Keratinocyte (primary cell): ENCODE results near the gene AKAP10. TPM values are rescaled to one million over a fixed set of nuclear protein-coding genes. Genes with fewer than 3 reads are reported as not detected.
"Not testable (repeated sequence)": the region's sequence is repeated elsewhere in the genome, so short reads cannot be mapped to it uniquely, and the experiment has no call there.

Experiments
- DNase-seq: peaks from one replicate; pipeline ENCODE4 v3.0.0-alpha.2; 2011; ENCODE audit warnings: low read depth, missing footprints, low spot score
- FAIRE-seq: peaks from 2 replicates; lab custom pipeline; 2011; peaks lifted over from hg19 to GRCh38; lab: Jason Lieb, UNC
- H2AFZ ChIP-seq: 2 replicates; pipeline ENCODE4 v1.6.0; 2012; ENCODE audit warnings: low read length, control low read depth, inconsistent platforms; ENCODE audit not compliant: control insufficient read depth
- H3K27ac ChIP-seq: 2 replicates; pipeline ENCODE4 v1.5.1; 2011; ENCODE audit warnings: low read length; ENCODE audit not compliant: control insufficient read depth, insufficient read depth
- H3K27me3 ChIP-seq: 3 replicates; pipeline ENCODE4 v1.6.0; 2011; ENCODE audit warnings: low read length; ENCODE audit not compliant: control insufficient read depth, insufficient read depth; ENCODE audit errors: extremely low read depth
- H3K36me3 ChIP-seq, 2 experiments: 2 replicates in 1 of 2; 3 replicates in 1 of 2; pipeline ENCODE4 v1.5.1; 2011; ENCODE audit warnings: low read length in 2 of 2, mild to moderate bottlenecking in 1 of 2; ENCODE audit not compliant: control insufficient read depth in 2 of 2, insufficient read depth in 2 of 2; ENCODE audit errors: extremely low read depth in 1 of 2
- H3K4me1 ChIP-seq: 3 replicates; pipeline ENCODE4 v1.5.1; 2011; ENCODE audit warnings: low read length; ENCODE audit not compliant: control insufficient read depth, insufficient read depth; ENCODE audit errors: extremely low read depth
- H3K4me2 ChIP-seq: 3 replicates; pipeline ENCODE4 v1.6.0; 2011; ENCODE audit warnings: low read depth, low read length; ENCODE audit not compliant: control insufficient read depth, insufficient read depth; ENCODE audit errors: extremely low read depth
- H3K4me3 ChIP-seq, 3 experiments: fragments of 200-600 bp in 1 of 3; sonication (generic) in 1 of 3; 2 replicates in 2 of 3; 3 replicates in 1 of 3; pipeline ENCODE4 v1.5.1; 2011 to 2016; ENCODE audit warnings: low read length in 3 of 3, mild to moderate bottlenecking in 3 of 3, control low read depth in 2 of 3, inconsistent platforms in 1 of 3, low read depth in 1 of 3, mixed read lengths in 1 of 3, mixed run types in 1 of 3, moderate library complexity in 1 of 3; ENCODE audit not compliant: control insufficient read depth in 2 of 3, insufficient read depth in 2 of 3; ENCODE audit errors: extremely low read depth in 1 of 3
- H3K79me2 ChIP-seq: 2 replicates; pipeline ENCODE4 v1.6.0; 2012; ENCODE audit warnings: low read length; ENCODE audit not compliant: control insufficient read depth, insufficient read depth
- H3K9ac ChIP-seq: 3 replicates; pipeline ENCODE4 v1.6.0; 2011; ENCODE audit warnings: low read length; ENCODE audit not compliant: control insufficient read depth, insufficient read depth; ENCODE audit errors: extremely low read depth
- H3K9me1 ChIP-seq: 3 replicates; pipeline ENCODE4 v1.6.0; 2011; ENCODE audit warnings: low read length; ENCODE audit not compliant: control insufficient read depth, insufficient read depth; ENCODE audit errors: extremely low read depth
- H3K9me3 ChIP-seq: 2 replicates; pipeline ENCODE4 v1.5.1; 2012; ENCODE audit warnings: low read depth, low read length; ENCODE audit not compliant: control insufficient read depth
- H4K20me1 ChIP-seq: 3 replicates; pipeline ENCODE4 v1.6.0; 2011; ENCODE audit warnings: low read length; ENCODE audit not compliant: control insufficient read depth, insufficient read depth; ENCODE audit errors: extremely low read depth
- CTCF ChIP-seq, 3 experiments: IDR thresholded peaks in 1 of 3; conservative IDR thresholded peaks in 1 of 3; optimal IDR thresholded peaks in 1 of 3; 2 replicates in 2 of 3; 3 replicates in 1 of 3; pipeline versions ENCODE3 to v1.5.1; 2011; ENCODE audit warnings: low read length in 3 of 3, mild to moderate bottlenecking in 3 of 3, moderate library complexity in 2 of 3, control low read depth in 1 of 3, inconsistent platforms in 1 of 3; ENCODE audit not compliant: insufficient read depth in 2 of 3; ENCODE audit errors: extremely low read depth in 1 of 3
- EZH2 ChIP-seq: IDR thresholded peaks from one replicate; pipeline ENCODE4 v1.6.1; 2012; ENCODE audit warnings: inconsistent platforms, mild to moderate bottlenecking, low read length, moderate library complexity
- dilution Hi-C: fragments of 300-500 bp; cut with MboI; formaldehyde crosslinking; loops from one replicate; pipeline ENCODE4 v1.7.0; 2020; ENCODE audit warnings: low sequenced_read_pairs; ENCODE audit not compliant: extremely low pct_ligation_motif_present
- polyA plus RNA-seq, 5 experiments: library from polyadenylated mRNA; depleted of rRNA in 3 of 5; stranded (reverse) in 3 of 5; stranded (forward) in 1 of 5; unstranded in 1 of 5; fragments of >200 nt; gene quantifications; 1 replicate in 1 of 5; 2 replicates in 3 of 5; 3 replicates in 1 of 5; pipeline versions ENCODE4 v1.2.1 to v1.2.3, GENCODE V29; 2011 to 2012; ENCODE audit warnings: missing spikeins in 2 of 5, low read depth in 1 of 5, low replicate concordance in 1 of 5

Gene AKAP10
- polyA plus RNA-seq, 1 donor (not counting 4 experiments of a cell fraction or from before 2014, with no cell fraction given), result 30.8 TPM

DNA sequence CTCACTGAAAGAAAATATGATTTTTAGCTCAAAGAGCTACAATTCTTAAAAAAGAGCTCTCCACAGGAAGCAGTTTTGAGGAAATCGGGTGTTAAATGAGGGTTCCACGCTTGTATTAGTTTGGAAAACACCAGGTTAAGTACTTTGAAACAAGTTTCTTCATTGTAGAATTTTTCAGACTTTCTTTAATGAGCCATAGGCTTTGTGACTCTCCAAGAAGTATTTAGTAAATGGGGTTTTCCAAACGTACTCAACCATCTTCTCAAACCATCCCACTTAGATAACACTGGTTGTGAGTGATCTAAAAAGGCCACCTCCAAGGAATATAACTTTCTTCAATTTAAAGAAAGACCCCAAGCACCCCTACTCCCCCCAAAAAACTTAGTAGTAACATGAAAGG lies 112.6 kb downstream of the AKAP10 start:
- Histone ChIP-seq H3K4me2 (no peak overlapping the region), H3K36me3 (peaks cover 0 to 2% of the 10 kb centered on the region in 2 experiments), H3K27me3 (no peaks in the 10 kb centered on the region), H3K27ac (no peak overlapping the region), H3K79me2 (no peaks in the 10 kb centered on the region), H4K20me1 (no peaks in the 10 kb centered on the region), H3K9ac (no peak overlapping the region), H3K9me1 (no peaks in the 10 kb centered on the region), H3K9me3 (no peaks in the 10 kb centered on the region), H3K4me1 (peaks cover 4% of the 10 kb centered on the region), H2AFZ (no peak overlapping the region), H3K4me3 (no peak overlapping the region)
- dilution Hi-C loops, result no loop called here
- FAIRE-seq (no peak), DNase-seq (no peak)
- TF ChIP-seq EZH2 (no peak), CTCF (optimal IDR thresholded peaks at IDR 0.05 in 1 of 3, IDR thresholded peaks at IDR 0.05 in 1 of 3, conservative IDR thresholded peaks at IDR 0.05 in 1 of 3; ENCODE audit: extremely low read depth in 1 of 3, insufficient read depth in 2 of 3, low read length in 3 of 3) (no peak)

GRCh38 chr17:19860647-19861177 lies 116.9 kb downstream of the AKAP10 start:
- dilution Hi-C loops, H3K4me2 ChIP-seq, H3K9me1 ChIP-seq, H3K36me3 ChIP-seq, H2AFZ ChIP-seq, H3K4me1 ChIP-seq, DNase-seq, FAIRE-seq, H4K20me1 ChIP-seq, H3K27me3 ChIP-seq, H3K79me2 ChIP-seq, H3K9ac ChIP-seq, H3K9me3 ChIP-seq, H3K27ac ChIP-seq, H3K4me3 ChIP-seq: not testable (repeated sequence)

DNA sequence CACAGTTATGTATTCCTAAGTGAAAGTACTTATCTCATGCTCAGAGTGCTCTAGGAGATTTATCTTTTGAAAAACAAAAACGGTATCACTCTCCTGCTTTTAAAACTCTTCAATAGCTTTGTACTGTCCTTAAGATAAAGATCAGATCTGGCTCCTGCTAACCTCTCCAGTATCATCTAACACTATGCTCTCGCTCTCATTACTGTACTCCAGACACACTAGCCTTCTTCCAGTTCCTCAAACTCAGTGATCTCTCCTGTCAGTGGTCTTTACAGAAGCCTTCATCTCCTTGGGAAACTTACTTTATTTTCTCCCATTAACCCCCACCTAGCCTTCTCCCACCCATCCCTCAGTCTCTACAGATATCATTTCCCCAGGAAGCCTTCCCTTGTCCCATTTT lies 120.0 kb downstream of the AKAP10 start:
- no peaks in the 10 kb centered on the region for H3K9me3 ChIP-seq
- H3K9me1 ChIP-seq, result no peaks in the 10 kb centered on the region
- no peak overlapping the region for H2AFZ ChIP-seq
- DNase-seq (no peak), FAIRE-seq (no peak)
- H3K4me2 ChIP-seq, result no peak overlapping the region
- TF ChIP-seq CTCF (optimal IDR thresholded peaks at IDR 0.05 in 1 of 3, IDR thresholded peaks at IDR 0.05 in 1 of 3, conservative IDR thresholded peaks at IDR 0.05 in 1 of 3; ENCODE audit: extremely low read depth in 1 of 3, insufficient read depth in 2 of 3, low read length in 3 of 3) (no peak), EZH2 (no peak)
- no peaks in the 10 kb centered on the region for H3K27me3 ChIP-seq
- peaks cover 0 to 3% of the 10 kb centered on the region in 2 experiments for H3K36me3 ChIP-seq
- H3K79me2 ChIP-seq, result no peaks in the 10 kb centered on the region
- dilution Hi-C loops, result no loop called here
- H3K27ac ChIP-seq, result no peak overlapping the region
- H3K9ac ChIP-seq, result no peak overlapping the region
- no peaks in the 10 kb centered on the region for H3K4me1 ChIP-seq
- H3K4me3 ChIP-seq, result no peak overlapping the region
- H4K20me1 ChIP-seq, result no peaks in the 10 kb centered on the region
